Stimulated activated CD8-positive, alpha-beta memory T cell treated with anti-CD3 and anti-CD28 coated beads, Interleukin-7, amount 100 ng/mL, for 48 hours (primary cell): ENCODE data around the gene CSRP1.

Experiments used
- DNase-seq, 2 donors: peaks; one replicate each; pipeline ENCODE4 v3.0.0-alpha.2; 2020; ENCODE audit warnings: low read depth in 1 of 2; ENCODE audit errors: extremely low read depth in 1 of 2

CSRP1 gene

GRCh38 chr1:201459775-201460174 is 47.1 kb downstream of the CSRP1 start:
- no peak for DNase-seq

GRCh38 chr1:201459052-201459451 is 47.9 kb downstream of the CSRP1 start:
- no peak for DNase-seq

- no peak for DNase-seq
Measured at GRCh38 chr1:201457508-201457960, 49.4 kb downstream of the CSRP1 start.

GRCh38 chr1:201456499-201457309 is 50.2 kb downstream of the CSRP1 start:
- no peak for DNase-seq

- no peak for DNase-seq
Measured at GRCh38 chr1:201455098-201455497, 51.8 kb downstream of the CSRP1 start.

- DNase-seq, result no peak
Measured at GRCh38 chr1:201454608-201455007, 52.3 kb downstream of the CSRP1 start.

GRCh38 chr1:201452866-201453265 is 54.1 kb downstream of the CSRP1 start:
- no peak for DNase-seq

- DNase-seq, result no peak
Measured at GRCh38 chr1:201450721-201451291, 56.1 kb downstream of the CSRP1 start.

- DNase-seq, result no peak
Measured at GRCh38 chr1:201448990-201449389, 57.9 kb downstream of the CSRP1 start.

- peak; percentile 48 to 51 for DNase-seq
Measured at GRCh38 chr1:201447903-201448871, 58.7 kb downstream of the CSRP1 start.

- DNase-seq, result no peak
Measured at GRCh38 chr1:201445310-201445709, 61.6 kb downstream of the CSRP1 start.

GRCh38 chr1:201444792-201445191 is 62.1 kb downstream of the CSRP1 start:
- DNase-seq, result no peak

GRCh38 chr1:201443747-201444146 is 63.2 kb downstream of the CSRP1 start:
- DNase-seq, result no peak

- DNase-seq, result no peak
Measured at GRCh38 chr1:201436969-201437368, 70.0 kb downstream of the CSRP1 start.

- no peak for DNase-seq
Measured at GRCh38 chr1:201436393-201436792, 70.5 kb downstream of the CSRP1 start.

- DNase-seq, result no peak
Measured at GRCh38 chr1:201434266-201434665, 72.7 kb downstream of the CSRP1 start.

GRCh38 chr1:201433609-201434008 is 73.3 kb downstream of the CSRP1 start:
- DNase-seq, result no peak
